ENCODE results near the gene RAB3A. TPM values are rescaled to one million over a fixed set of nuclear protein-coding genes. Genes with fewer than 3 reads are reported as not detected.

RAB3A gene
- total RNA-seq, 2 donors from 2014 or later = 2.5 to 6.0 TPM

DNA sequence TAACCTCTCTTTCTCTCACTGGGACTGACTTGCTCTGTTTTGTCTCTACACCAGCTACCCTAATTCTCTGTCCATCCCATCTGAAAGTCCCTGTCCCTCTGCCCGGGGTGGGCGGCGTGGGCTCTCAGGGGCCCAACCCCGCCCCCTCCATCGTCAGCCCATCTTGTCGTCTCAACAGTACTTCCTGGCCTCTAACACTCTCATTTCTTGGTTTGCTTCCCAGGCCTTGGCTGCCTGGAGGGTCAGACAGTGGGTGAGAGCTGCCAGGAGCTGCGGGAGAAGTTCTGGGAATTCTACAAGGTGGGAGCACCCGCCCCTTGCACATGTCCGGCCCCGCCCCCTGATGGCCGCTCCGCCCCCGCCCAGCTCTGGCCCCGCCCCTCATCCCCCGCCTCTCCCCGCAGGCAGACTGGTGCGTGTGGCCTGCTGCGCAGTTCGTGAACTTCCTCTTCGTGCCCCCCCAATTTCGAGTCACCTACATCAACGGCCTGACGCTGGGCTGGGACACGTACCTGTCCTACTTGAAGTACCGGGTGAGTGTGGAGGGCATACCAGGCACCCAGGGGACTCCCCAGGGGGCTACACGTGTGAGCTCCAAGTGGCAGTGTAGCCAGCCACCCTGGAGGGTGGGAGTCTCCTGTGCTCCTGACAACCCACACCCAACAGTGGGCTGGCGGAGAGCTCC is 9.1 kb downstream of the RAB3A start:
- H3K4me3 ChIP-seq = no peak overlapping the region
- 15% methylated on average over 20 of the region's 27 CpGs for WGBS
- TF ChIP-seq CTCF (IDR thresholded peaks at IDR 0.05) = no peak
- TF ChIP-seq POLR2A (IDR thresholded peaks at IDR 0.05) = no peak
- no peak for TF ChIP-seq POLR2AphosphoS5 (IDR thresholded peaks at IDR 0.05)
- intact Hi-C loops (cut with DNase I) = loop anchor here (5.0 kb wide), 1 partner anchor 58 kb away; no protein-coding TSS in a partner anchor
- peak overlapping the region in 1 of 2 donors; percentile 25 for H3K27ac ChIP-seq
- no peaks in the 10 kb centered on the region for H3K27me3 ChIP-seq (replicated peaks; ENCODE audit: insufficient read depth)
- H3K9me3 ChIP-seq = no peaks in the 10 kb centered on the region
- H3K36me3 ChIP-seq = no peaks in the 10 kb centered on the region
- DNase-seq (ENCODE audit: low spot score) = no peak
- H3K4me1 ChIP-seq (replicated peaks) = peaks cover 6% of the 10 kb centered on the region

GRCh38 chr19:18194181-18194530 is 9.7 kb downstream of the RAB3A start:
- Histone ChIP-seq H3K9me3 (no peaks in the 10 kb centered on the region), H3K4me1 (replicated peaks) (peaks cover 6% of the 10 kb centered on the region), H3K4me3 (no peak overlapping the region), H3K27me3 (replicated peaks; ENCODE audit: insufficient read depth) (no peaks in the 10 kb centered on the region), H3K36me3 (no peaks in the 10 kb centered on the region), H3K27ac (no peak overlapping the region)
- TF ChIP-seq POLR2AphosphoS5 (IDR thresholded peaks at IDR 0.05) (no peak), CTCF (IDR thresholded peaks at IDR 0.05) (no peak)
- no peak for DNase-seq (ENCODE audit: low spot score)
- intact Hi-C loops (cut with DNase I) = loop anchor here (5.0 kb wide), 1 partner anchor 58 kb away; no protein-coding TSS in a partner anchor
- WGBS = 52% methylated on average over 12 of the region's 12 CpGs

DNA sequence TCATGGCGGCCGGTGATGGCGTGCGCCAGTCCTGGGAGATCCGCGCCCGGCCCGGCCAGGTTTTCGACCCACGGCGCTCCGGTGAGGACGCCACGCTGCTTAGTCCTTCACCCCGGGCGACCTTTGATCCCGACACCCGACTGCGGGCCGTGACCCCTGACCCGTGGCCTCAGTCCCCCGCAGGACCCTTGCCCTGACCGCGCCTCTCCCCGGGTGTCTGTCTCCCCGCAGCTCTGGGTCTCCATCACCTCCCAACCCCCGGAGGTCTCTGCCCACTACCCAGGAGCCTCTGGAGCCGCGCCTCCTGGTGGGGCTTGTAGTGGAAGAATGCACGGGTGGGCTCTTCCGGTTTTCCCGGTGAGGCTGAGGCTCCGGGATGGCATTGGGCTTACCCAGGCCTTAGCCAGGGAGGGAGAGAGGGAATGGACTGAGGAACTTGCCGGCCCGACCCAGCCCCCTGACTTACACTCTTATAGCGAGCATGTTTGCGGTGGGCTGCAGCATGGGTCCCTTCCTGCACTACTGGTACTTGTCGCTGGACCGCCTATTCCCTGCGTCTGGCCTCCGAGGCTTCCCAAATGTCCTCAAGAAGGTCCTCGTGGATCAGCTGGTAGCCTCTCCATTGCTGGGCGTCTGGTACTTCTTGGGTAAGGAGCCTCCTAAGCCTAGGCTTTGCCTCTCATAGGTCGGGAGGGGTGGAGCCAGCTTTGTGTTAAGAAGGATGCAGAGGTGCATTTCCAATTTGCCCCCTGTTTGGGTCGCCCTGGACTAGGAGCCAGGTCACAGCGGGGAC is 10.3 kb downstream of the RAB3A start:
- Histone ChIP-seq H3K4me1 (replicated peaks) (peaks cover 6% of the 10 kb centered on the region), H3K9me3 (no peaks in the 10 kb centered on the region), H3K27ac (peak overlapping the region; percentile 57 to 65), H3K4me3 (peak overlapping the region; percentile 64 to 71), H3K27me3 (replicated peaks; ENCODE audit: insufficient read depth) (no peaks in the 10 kb centered on the region), H3K36me3 (no peaks in the 10 kb centered on the region)
- TF ChIP-seq POLR2AphosphoS5 (IDR thresholded peaks at IDR 0.05) = no peak
- TF ChIP-seq CTCF (IDR thresholded peaks at IDR 0.05) = no peak
- no peak for TF ChIP-seq POLR2A (IDR thresholded peaks at IDR 0.05)
- WGBS = 4% methylated on average over 46 of the region's 46 CpGs
- no peak for DNase-seq (ENCODE audit: low spot score)
- intact Hi-C loops (cut with DNase I) = loop anchor here (5.0 kb wide), 1 partner anchor 59 kb away; no protein-coding TSS in a partner anchor

GRCh38 chr19:18192673-18193387 is 11.0 kb downstream of the RAB3A start, which contains the start of gene MPV17L2:
Gene MPV17L2 (plus strand): TSS chr19:18193218. CDS start chr19:18193282, 64 bp downstream.
- TF ChIP-seq POLR2A (IDR thresholded peaks at IDR 0.05) (peak; percentile 82), POLR2AphosphoS5 (IDR thresholded peaks at IDR 0.05) (peak; percentile 96), CTCF (IDR thresholded peaks at IDR 0.05) (no peak)
- Histone ChIP-seq H3K4me3 (peak within 1 kb of the TSS; percentile 64 to 71), H3K36me3 (no peaks in the 10 kb centered on the region), H3K27me3 (replicated peaks; ENCODE audit: insufficient read depth) (no peaks in the 10 kb centered on the region), H3K27ac (peak within 1 kb of the TSS; percentile 93 to 96), H3K9me3 (no peaks in the 10 kb centered on the region), H3K4me1 (replicated peaks) (peaks cover 6% of the 10 kb centered on the region)
- under 1% methylated on average over 74 of the region's 74 CpGs for WGBS
- intact Hi-C loops (cut with DNase I) = loop anchor here (5.0 kb wide), 1 partner anchor 59 kb away; no protein-coding TSS in a partner anchor
- peak; percentile 100 for DNase-seq (ENCODE audit: low spot score)

Data from prostate gland (tissue), 2 donors.